PC-9 (cell line): Measurements from ENCODE around the gene PRRC2A. TPM values are rescaled to one million over a fixed set of nuclear protein-coding genes. Genes with fewer than 3 reads are reported as not detected.

Source experiments
- Bru-seq: library from RNA; stranded (reverse); fragments of 400-500 nt; gene quantifications from one replicate; lab custom pipeline; 2021; lab: Mats Ljungman, UMichigan
- BruChase-seq, 2 experiments: library from RNA; stranded (reverse); fragments of 400-500 nt; gene quantifications; one replicate each; lab custom pipeline; 2021; lab: Mats Ljungman, UMichigan
- BruUV-seq: library from RNA; stranded (reverse); fragments of 400-500 nt; replicated peaks from 2 replicates; lab custom pipeline; 2021; lab: Mats Ljungman, UMichigan
- CTCF ChIA-PET: fragments of 300-600 bp; sonication (Branson Sonifier 250); formaldehyde crosslinking; loops from one replicate; lab custom pipeline; 2022; ENCODE audit warnings: antibody characterized with exemption; lab: Charles Lee
- POLR2A ChIA-PET: fragments of 300-600 bp; sonication (Branson Sonifier 250); formaldehyde crosslinking; loops from one replicate; lab custom pipeline; 2022; ENCODE audit warnings: antibody characterized with exemption; ENCODE audit not compliant: unreplicated experiment; lab: Charles Lee
- DNase-seq, 2 experiments: peaks; one replicate each; pipeline versions ENCODE4 v3.0.0 to v3.0.0-alpha.2; 2015 to 2022; ENCODE audit warnings: mixed read lengths in 1 of 2
- H2AFZ ChIP-seq: fragments of 200-600 bp; sonication (generic); 2 replicates; pipeline ENCODE4 v1.8.1; 2017; ENCODE audit warnings: antibody characterized with exemption
- H3F3A ChIP-seq: fragments of 200-600 bp; sonication (generic); 2 replicates; pipeline ENCODE4 v1.8.1; 2017; ENCODE audit warnings: antibody characterized with exemption, mild to moderate bottlenecking, low read depth; ENCODE audit not compliant: insufficient read depth
- H3K27ac ChIP-seq: fragments of 200-600 bp; sonication (generic); 2 replicates; pipeline ENCODE4 v1.6.1; 2016; ENCODE audit warnings: mixed run types
- H3K27me3 ChIP-seq: fragments of 200-600 bp; sonication (generic); 2 replicates; pipeline ENCODE4 v1.6.1; 2016; ENCODE audit warnings: low read depth, mixed run types; ENCODE audit not compliant: insufficient read depth
- H3K36me3 ChIP-seq: fragments of 200-600 bp; sonication (generic); 2 replicates; pipeline ENCODE4 v1.6.1; 2016; ENCODE audit warnings: low read depth, mixed run types
- H3K4me1 ChIP-seq: fragments of 200-600 bp; sonication (generic); replicated peaks from 2 replicates; pipeline ENCODE4 v1.6.1; 2016; ENCODE audit warnings: mixed run types; ENCODE audit not compliant: insufficient read depth
- H3K4me2 ChIP-seq: fragments of 200-600 bp; sonication (generic); 2 replicates; pipeline ENCODE4 v1.6.1; 2017; ENCODE audit warnings: mixed run types
- H3K4me3 ChIP-seq: fragments of 200-600 bp; sonication (generic); 2 replicates; pipeline ENCODE4 v1.6.1; 2016; ENCODE audit warnings: mixed run types
- H3K79me2 ChIP-seq: fragments of 200-600 bp; sonication (generic); 2 replicates; pipeline ENCODE4 v1.6.1; 2017; ENCODE audit warnings: low read depth, mixed run types
- H3K9me2 ChIP-seq: fragments of 200-600 bp; sonication (generic); 2 replicates; pipeline ENCODE4 v1.8.1; 2017; ENCODE audit warnings: mild to moderate bottlenecking; ENCODE audit not compliant: insufficient read depth
- H3K9me3 ChIP-seq: fragments of 200-600 bp; sonication (generic); 2 replicates; pipeline ENCODE4 v1.8.1; 2016; ENCODE audit warnings: low read depth; ENCODE audit not compliant: insufficient read depth
- H4K20me1 ChIP-seq: fragments of 200-600 bp; sonication (generic); 2 replicates; pipeline ENCODE4 v1.8.1; 2017; ENCODE audit not compliant: insufficient read depth
- CTCF ChIP-seq: fragments of 200-600 bp; sonication (generic); conservative IDR thresholded peaks from 2 replicates; pipeline ENCODE4 v1.6.1; 2017; ENCODE audit warnings: mixed run types, antibody characterized with exemption, mild to moderate bottlenecking, moderate library complexity
- EZH2 ChIP-seq: fragments of 200-600 bp; sonication (generic); IDR thresholded peaks from 2 replicates; pipeline ENCODE4 v1.8.0; 2017; ENCODE audit warnings: antibody characterized with exemption, low read depth
- intact Hi-C: fragments of 100-400 bp; cut with micrococcal nuclease; formaldehyde crosslinking; loops from one replicate; pipeline ENCODE4 v1.10.0; 2022; ENCODE audit not compliant: unreplicated experiment
- long read RNA-seq: library from polyadenylated mRNA; stranded (forward); transcript quantifications from one replicate; pipeline ENCODE4 v2.0.0, GENCODE V29; 2022
- total RNA-seq: library from RNA; stranded (reverse); gene quantifications from 2 replicates; pipeline ENCODE4 v1.2.3, GENCODE V29; 2021

PRRC2A gene
- 182 and 192 TPM in 2 replicates for total RNA-seq
- Bru-seq, nascent RNA, result percentile 91 among the genes with signal in this experiment
- percentile 92 among the genes with signal in this experiment for BruChase-seq, experiment 1, labeled RNA remaining after a 2-hour chase
- percentile 98 among the genes with signal in this experiment for BruChase-seq, experiment 2, labeled RNA remaining after a 6-hour chase
- long read RNA-seq, full-length matches to known transcripts, result 2 of 31 reads
- long read RNA-seq, partial matches to known transcripts, result 28 of 31 reads
- long read RNA-seq, other reads (novel, unspliced or antisense), result 1 of 31 reads

- TF ChIP-seq CTCF, result no peak
- TF ChIP-seq EZH2, result no peak
- H3K36me3 ChIP-seq, result peaks cover 36% of the 10 kb centered on the region
- H3K79me2 ChIP-seq, result peaks cover 49% of the 10 kb centered on the region
- no peaks in the 10 kb centered on the region for H3K9me3 ChIP-seq
- peaks cover 20% of the 10 kb centered on the region for H3K4me1 ChIP-seq
- intact Hi-C loops, result loop anchor here (1.0 to 2.0 kb wide), 2 partner anchors 18 to 32 kb away; partner anchors contain the start of gene BAG6
- ChIA-PET POLR2A (interaction anchor here (0.6 to 1.0 kb wide), 4 partner anchors 14 to 80 kb away, joined by 3 to 16 read pairs (median 4); no protein-coding TSS in a partner anchor), CTCF (no interaction called here)
- H3K27me3 ChIP-seq, result no peaks in the 10 kb centered on the region
- no peaks in the 10 kb centered on the region for H3K9me2 ChIP-seq
- peak within 1 kb of the TSS; percentile 87 for H3K4me3 ChIP-seq
- H3K4me2 ChIP-seq, result peak within 1 kb of the TSS; percentile 87
- BruUV-seq, result no TSS peak
- no peak for DNase-seq
- peaks cover 27% of the 10 kb centered on the region for H3F3A ChIP-seq
- H4K20me1 ChIP-seq, result peaks cover 3% of the 10 kb centered on the region; the same call in 1 of the 2 replicates
- peak within 1 kb of the TSS; percentile 88 for H2AFZ ChIP-seq
- H3K27ac ChIP-seq, result peak within 1 kb of the TSS; percentile 81
Measured at GRCh38 chr6:31620586-31621319, at the start of gene PRRC2A. PRRC2A (plus strand) TSS chr6:31620715; CDS start chr6:31622790, 2,075 bp downstream.

- ChIA-PET POLR2A (no interaction called here), CTCF (no interaction called here)
- no peaks in the 10 kb centered on the region for H3K36me3 ChIP-seq
- H2AFZ ChIP-seq, result no peak within 1 kb of the TSS
- intact Hi-C loops, result no loop called here
- H3F3A ChIP-seq, result no peaks in the 10 kb centered on the region
- TF ChIP-seq CTCF, result no peak
- no peak for TF ChIP-seq EZH2
- H3K4me2 ChIP-seq, result no peak within 1 kb of the TSS
- H3K9me3 ChIP-seq, result no peaks in the 10 kb centered on the region
- no TSS peak for BruUV-seq
- H3K4me3 ChIP-seq, result no peak within 1 kb of the TSS
- no peaks in the 10 kb centered on the region for H3K9me2 ChIP-seq
- no peaks in the 10 kb centered on the region for H3K4me1 ChIP-seq
- H3K27me3 ChIP-seq, result 0 out of 2 replicates have a peak, but pooled peaks cover 5% of the 10 kb centered on the region
- H3K27ac ChIP-seq, result no peak within 1 kb of the TSS
- no peak for DNase-seq
- no peaks in the 10 kb centered on the region for H3K79me2 ChIP-seq
- no peaks in the 10 kb centered on the region for H4K20me1 ChIP-seq
Measured at GRCh38 chr6:31572041-31572911, 48.2 kb upstream of the PRRC2A start, which contains the start of gene LTA. LTA (plus strand) TSS chr6:31572289; CDS start chr6:31572743, 454 bp downstream.
